Epithelial cell of proximal tubule (primary cell): Measurements from ENCODE around the gene TMEM40. TPM values are rescaled to one million over a fixed set of nuclear protein-coding genes. Genes with fewer than 3 reads are reported as not detected.

Source experiments
- DNase-seq: peaks from one replicate; pipeline ENCODE4 v3.0.0-alpha.2; 2011; ENCODE audit warnings: low read depth
- H3K4me3 ChIP-seq: 2 replicates; pipeline ENCODE4 v1.5.1; 2011; ENCODE audit warnings: low read depth, mild to moderate bottlenecking, low read length
- CTCF ChIP-seq: conservative IDR thresholded peaks from 2 replicates; pipeline ENCODE4 v1.5.1; 2012; ENCODE audit warnings: low read depth, mild to moderate bottlenecking, low read length
- total RNA-seq: library from RNA; depleted of rRNA; stranded (reverse); fragments of >200 nt; gene quantifications from 2 replicates; pipeline ENCODE4 v1.2.3, GENCODE V29; 2015

TMEM40 gene
- total RNA-seq, 1 donor from 2014 or later: 11.8 TPM

- no peak for DNase-seq
- TF ChIP-seq CTCF: no peak
- H3K4me3 ChIP-seq: no peak overlapping the region
Measured at GRCh38 chr3:12737319-12737718, 21.7 kb downstream of the TMEM40 start.

GRCh38 chr3:12734960-12735359 is 24.1 kb downstream of the TMEM40 start:
- no peak for DNase-seq
- no peak overlapping the region for H3K4me3 ChIP-seq
- no peak for TF ChIP-seq CTCF

DNA sequence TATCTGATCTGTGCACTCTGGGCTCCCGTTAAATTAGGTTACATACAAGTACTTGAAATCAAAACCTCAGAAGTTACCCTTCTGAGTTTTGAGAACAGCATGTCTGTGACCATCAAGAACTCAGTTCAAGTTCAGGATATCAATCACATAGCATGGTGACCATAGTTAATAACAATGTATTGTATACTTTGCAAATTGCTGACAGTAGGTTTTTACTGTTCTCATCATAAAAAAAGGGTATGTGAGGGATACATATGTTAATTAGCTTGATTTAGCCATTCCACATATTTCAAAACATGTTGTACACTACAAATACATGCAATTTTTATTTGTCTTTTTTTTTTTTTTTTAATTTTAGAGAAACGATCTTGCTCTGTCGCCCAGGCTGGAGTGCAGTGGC is 25.5 kb downstream of the TMEM40 start:
- no peak for DNase-seq
- H3K4me3 ChIP-seq: no peak overlapping the region
- TF ChIP-seq CTCF: no peak

DNA sequence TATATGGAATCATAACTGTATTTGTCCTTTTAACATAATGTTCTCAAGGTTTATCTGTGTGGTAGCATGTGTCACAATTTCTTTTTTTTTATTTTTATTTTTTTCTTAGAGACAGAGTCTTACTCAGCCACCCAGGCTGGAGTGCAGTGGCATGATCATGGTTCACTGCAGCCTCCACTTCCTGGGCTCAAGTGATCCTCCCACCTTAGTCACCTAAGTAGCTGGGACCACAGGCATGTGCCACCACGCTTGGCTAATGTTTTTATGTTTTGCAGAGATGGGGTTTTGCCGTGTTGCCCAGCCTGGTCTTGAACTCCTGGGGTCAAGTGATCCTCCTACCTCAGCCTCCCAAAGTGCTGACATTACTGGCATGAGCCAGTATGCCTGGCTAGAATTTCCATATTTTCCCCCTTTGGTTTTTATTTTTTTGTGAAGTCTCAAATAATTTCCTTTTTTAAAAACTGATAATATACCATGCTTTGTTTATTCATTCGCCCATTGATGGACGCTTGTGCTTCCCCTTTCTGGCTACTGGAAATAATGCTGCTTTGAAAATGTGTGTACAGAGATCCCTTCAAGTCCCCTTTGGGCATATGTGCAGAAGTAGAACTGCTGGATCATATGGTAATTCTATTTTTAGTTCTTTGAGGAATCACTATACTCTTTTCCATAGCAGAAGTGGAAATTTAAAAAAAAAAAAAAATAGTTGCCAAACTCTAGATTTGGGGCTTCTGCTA is 28.4 kb downstream of the TMEM40 start:
- DNase-seq: no peak
- H3K4me3 ChIP-seq: no peak overlapping the region
- no peak for TF ChIP-seq CTCF

- DNase-seq: no peak
- no peak for TF ChIP-seq CTCF
- no peak overlapping the region for H3K4me3 ChIP-seq
Measured at GRCh38 chr3:12729051-12729651, 29.9 kb downstream of the TMEM40 start.

- TF ChIP-seq CTCF: no peak
- DNase-seq: no peak
- H3K4me3 ChIP-seq: no peak overlapping the region
Measured at GRCh38 chr3:12727937-12728336, 31.1 kb downstream of the TMEM40 start.

- no peak overlapping the region for H3K4me3 ChIP-seq
- no peak for DNase-seq
- no peak for TF ChIP-seq CTCF
Measured at GRCh38 chr3:12727481-12727880, 31.6 kb downstream of the TMEM40 start.
